Fibroblast of lung (primary cell): ENCODE measurements around the gene LMNTD1.

Source experiments
- CTCF ChIP-seq, 2 donors: IDR thresholded peaks in 1 of 2; conservative IDR thresholded peaks in 1 of 2; 1 replicate in 1 of 2; 2 replicates in 1 of 2; pipeline ENCODE4 v1.5.1; 2011 to 2012; ENCODE audit warnings: low read length in 2 of 2, control low read depth in 1 of 2, inconsistent platforms in 1 of 2, low read depth in 1 of 2, mild to moderate bottlenecking in 1 of 2
- EZH2 ChIP-seq: IDR thresholded peaks from 2 replicates; pipeline ENCODE4 v1.5.1; 2012; ENCODE audit warnings: low read length, control low read depth, mild to moderate bottlenecking; ENCODE audit errors: missing control alignments

GRCh38 chr12:25455696-25456095, 97.4 kb downstream of the LMNTD1 start:
- no peak for TF ChIP-seq CTCF (conservative IDR thresholded peaks at IDR 0.05 in 1 of 2, IDR thresholded peaks at IDR 0.05 in 1 of 2; ENCODE audit: low read depth in 1 of 2, low read length in 2 of 2)
- TF ChIP-seq EZH2 = no peak
